ENCODE results near the gene KRT36.

KRT36 gene

DNA sequence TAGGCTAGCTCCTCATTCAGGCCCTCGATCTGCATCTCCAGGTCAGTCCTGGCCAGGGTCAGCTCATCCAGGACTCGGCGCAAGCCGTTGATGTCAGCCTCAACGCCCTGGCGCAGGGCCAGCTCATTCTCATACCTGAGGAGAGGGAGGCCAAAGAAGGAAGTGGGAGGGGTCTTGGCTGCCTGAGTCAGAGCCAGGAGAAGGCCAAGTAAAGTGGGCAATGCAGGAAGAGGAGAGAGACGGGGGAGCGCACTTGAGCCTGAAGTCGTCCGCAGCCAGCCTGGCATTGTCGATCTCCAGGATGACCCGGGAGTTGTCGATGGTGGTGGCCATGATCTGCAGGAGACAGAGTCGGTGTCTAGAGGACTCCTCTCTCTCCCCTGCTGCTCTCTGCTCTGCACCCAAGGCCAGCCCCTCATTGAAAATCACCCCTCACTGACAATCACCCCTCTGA, 27.1 kb upstream of the KRT36 start:
- H3K4me3 ChIP-seq (ENCODE audit: low read depth, low read length), result no peak overlapping the region
- TF ChIP-seq CTCF (IDR thresholded peaks at IDR 0.05; ENCODE audit: low read depth, low read length, missing control alignments), result no peak
- DNase-seq (ENCODE audit: low read depth), result no peak

DNA sequence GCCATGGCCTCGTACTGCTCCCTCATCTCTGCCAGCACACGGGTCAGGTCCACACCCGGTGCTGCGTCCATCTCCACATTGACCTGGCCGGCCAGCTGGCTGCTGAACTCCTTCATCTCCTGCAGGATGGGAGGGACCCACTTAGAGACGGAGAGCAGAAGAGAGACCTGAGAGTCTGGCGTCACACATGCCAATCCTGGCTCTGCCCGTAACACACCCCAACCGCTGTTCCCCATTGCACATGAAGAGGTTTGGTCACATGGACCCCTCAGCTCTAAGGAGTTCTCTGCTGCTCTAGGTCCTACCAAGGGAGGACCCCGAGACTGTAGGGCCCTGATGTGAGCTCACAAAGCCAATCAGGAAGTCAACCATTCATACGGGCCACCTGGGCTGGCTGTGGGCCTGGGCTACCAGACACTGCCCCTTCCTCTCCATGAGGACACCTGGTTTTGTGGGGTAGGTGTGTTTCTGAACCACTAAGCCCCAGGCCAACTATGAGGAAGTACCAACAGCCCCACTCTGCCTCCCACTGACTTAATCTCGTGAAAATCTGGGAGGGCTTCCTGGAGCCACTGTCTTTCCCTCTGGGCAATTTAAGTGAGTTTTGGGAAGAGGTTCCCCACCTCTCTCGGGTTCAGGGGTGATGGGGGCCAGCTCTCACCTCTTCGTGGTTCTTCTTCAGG, 26.6 kb upstream of the KRT36 start:
- TF ChIP-seq CTCF (IDR thresholded peaks at IDR 0.05; ENCODE audit: low read depth, low read length, missing control alignments), result no peak
- no peak for DNase-seq (ENCODE audit: low read depth)
- no peak overlapping the region for H3K4me3 ChIP-seq (ENCODE audit: low read depth, low read length)

GRCh38 chr17:41513168-41513547, 23.4 kb upstream of the KRT36 start:
- H3K4me3 ChIP-seq (ENCODE audit: low read depth, low read length), result no peak overlapping the region
- TF ChIP-seq CTCF (IDR thresholded peaks at IDR 0.05; ENCODE audit: low read depth, low read length, missing control alignments), result no peak
- DNase-seq (ENCODE audit: low read depth), result no peak

DNA sequence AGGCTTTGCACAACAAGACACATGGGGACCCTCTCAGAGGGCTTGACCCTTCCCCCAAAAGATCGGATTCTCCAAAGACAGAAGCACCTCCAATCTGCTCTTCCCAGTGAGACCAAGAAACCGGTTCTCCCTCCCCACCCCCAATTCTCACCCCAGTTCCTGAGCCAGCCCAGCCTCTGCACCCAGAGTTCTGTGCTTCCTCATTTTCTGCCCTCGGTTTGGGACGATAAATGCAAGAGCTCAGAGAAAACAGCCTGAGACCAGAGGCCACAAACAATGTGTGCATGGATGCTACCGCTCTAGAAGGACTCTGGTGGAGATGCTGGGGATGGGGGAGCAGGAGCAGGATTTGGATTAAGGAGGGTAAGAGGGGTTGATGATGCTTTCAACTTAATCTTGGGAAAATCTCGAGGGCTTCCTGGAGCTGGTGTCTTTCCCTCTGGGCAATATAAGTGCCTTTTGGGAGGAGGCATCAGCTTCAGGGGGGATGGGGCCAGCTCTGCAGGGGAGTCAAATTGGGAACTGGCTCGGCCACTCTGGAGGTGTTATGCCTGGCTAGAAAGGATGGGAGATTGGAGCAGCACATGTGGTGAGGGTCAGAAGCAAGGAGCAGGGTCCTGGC, 22.9 kb upstream of the KRT36 start:
- DNase-seq (ENCODE audit: low read depth), result no peak
- TF ChIP-seq CTCF (IDR thresholded peaks at IDR 0.05; ENCODE audit: low read depth, low read length, missing control alignments), result no peak
- no peak overlapping the region for H3K4me3 ChIP-seq (ENCODE audit: low read depth, low read length)

DNA sequence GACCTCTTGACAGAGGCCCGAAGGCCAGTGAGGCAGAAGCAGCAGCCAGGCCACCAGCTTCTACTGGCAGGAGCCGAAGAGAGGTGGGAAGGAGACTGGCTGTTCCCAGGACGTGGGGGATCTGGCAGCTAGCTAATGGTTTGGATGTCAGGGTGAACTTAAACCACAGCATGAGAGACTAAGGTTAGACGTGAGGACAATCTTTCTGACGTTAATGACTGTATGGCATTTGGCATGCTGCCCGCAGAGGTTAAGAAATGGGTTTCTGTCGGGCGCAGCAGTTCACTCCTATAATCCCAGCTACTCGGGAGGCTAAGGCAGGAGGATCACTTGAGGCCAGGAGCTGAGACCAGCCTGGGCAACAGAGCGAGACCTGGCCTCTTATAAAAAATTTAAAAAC, 22.0 kb upstream of the KRT36 start:
- H3K4me3 ChIP-seq (ENCODE audit: low read depth, low read length), result no peak overlapping the region
- TF ChIP-seq CTCF (IDR thresholded peaks at IDR 0.05; ENCODE audit: low read depth, low read length, missing control alignments), result no peak
- DNase-seq (ENCODE audit: low read depth), result no peak

GRCh38 chr17:41511116-41511515, 21.4 kb upstream of the KRT36 start:
- no peak overlapping the region for H3K4me3 ChIP-seq (ENCODE audit: low read depth, low read length)
- TF ChIP-seq CTCF (IDR thresholded peaks at IDR 0.05; ENCODE audit: low read depth, low read length, missing control alignments), result no peak
- no peak for DNase-seq (ENCODE audit: low read depth)

Measured in GM12864 (cell line).